KBM-7 (cell line): ENCODE results near the gene SEPSECS.
"Not testable (repeated sequence)": the region's sequence is repeated elsewhere in the genome, so short reads cannot be mapped to it uniquely, and the experiment has no call there.

Source experiments
- DNase-seq: peaks from one replicate; pipeline ENCODE4 v3.0.0-alpha.2; 2015
- in situ Hi-C: fragments of 300-500 bp; cut with MboI; formaldehyde crosslinking; loops from 2 replicates; pipeline ENCODE4 v1.14.3; 2020; ENCODE audit warnings: low sequenced_read_pairs, low pct_unique_long_range_greater_than_20kb, mixed read lengths

Gene SEPSECS

DNA sequence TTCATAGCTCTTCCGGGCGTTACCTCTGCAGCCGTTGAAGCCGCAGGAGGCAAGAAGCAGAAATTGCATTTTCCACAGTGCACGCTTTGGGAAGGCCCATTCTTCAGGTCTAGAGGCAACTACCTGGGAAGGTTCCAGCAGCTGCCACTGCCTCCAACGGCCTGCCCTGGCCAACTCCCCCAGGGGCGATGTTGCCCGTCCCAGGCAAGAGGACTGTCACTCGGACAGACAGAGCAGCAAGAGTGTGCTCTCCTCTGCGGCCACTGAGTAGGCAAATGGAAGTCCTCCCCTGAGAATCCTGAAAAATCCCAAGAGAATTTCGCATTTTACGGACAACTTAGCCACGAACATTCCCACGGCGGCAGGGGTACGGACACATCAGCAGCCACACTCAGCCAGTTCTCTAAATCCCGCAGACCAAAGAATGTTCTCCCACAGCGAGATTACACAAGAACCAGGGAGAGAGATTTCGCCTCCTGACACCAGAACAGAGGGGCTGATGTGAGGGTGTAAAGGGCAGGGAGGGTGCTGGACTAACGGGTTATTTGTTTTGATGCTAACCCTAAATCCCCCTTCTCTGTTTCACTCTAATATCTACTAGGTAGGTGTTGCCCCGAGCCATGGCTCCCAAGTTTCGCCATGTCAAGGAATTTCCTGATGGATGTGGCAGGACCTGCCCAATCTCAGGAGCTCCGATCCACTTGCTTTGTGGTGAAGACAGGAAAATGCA lies 63.8 kb downstream of the SEPSECS start:
- in situ Hi-C loops = no loop called here
- no peak for DNase-seq

DNA sequence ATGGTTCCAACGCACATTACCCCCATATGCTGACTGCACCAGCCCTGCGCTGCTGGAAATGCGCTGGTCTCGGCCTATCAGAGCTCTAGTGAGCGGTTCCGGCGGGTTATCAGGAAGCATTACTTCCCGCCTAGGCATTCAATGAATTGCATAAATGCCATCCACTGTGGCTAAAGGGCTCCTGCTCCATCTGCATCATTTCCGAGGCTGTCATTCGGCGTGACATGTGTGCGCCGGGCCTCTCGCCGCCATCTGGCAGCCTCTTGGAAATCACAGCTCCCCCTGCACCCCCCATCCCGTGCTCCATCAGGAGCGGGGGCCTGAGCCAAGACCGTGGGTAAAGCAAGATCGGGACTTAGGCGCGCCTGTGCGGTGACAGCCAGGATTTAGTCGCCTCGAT lies 64.4 kb downstream of the SEPSECS start:
- DNase-seq = no peak
- in situ Hi-C loops = no loop called here

GRCh38 chr4:25092139-25092538 lies 68.1 kb downstream of the SEPSECS start:
- in situ Hi-C loops = no loop called here
- no peak for DNase-seq

GRCh38 chr4:25090516-25090915 lies 69.7 kb downstream of the SEPSECS start:
- in situ Hi-C loops = no loop called here
- DNase-seq = no peak

DNA sequence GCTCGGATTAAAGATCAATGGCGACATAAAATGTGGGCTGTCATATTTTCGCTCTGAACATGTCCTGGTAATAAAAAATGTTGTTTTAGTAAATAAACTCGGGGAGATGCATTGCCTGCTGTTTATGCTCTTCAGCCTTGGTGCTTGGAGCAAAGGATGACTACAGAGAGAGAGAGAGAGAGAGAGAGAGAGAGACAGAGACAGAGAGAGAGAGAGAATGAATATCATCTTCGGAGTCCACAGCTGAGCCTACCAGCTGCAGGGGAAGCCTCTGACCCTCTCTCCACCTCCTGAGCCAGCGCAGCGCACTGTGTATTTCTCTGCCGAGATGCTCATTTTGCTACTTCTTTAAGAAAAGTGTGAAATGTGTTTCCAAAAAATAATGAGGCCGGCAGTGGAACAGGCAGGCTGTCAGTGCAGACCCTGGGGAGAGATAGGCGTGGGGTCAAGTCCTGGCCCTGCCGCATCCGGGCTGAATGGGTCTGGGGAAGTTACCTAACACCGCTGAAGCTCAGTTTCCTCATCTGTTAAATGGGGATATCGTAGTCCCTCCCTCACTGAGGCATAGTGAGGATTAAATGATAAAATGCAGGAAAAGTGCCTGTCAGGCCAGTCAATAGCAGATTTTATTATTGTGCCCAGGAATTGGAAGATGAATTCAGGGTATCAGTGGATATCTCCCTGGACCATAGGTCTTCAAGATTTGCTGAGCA lies 71.0 kb downstream of the SEPSECS start:
- in situ Hi-C loops = no loop called here
- DNase-seq = no peak

DNA sequence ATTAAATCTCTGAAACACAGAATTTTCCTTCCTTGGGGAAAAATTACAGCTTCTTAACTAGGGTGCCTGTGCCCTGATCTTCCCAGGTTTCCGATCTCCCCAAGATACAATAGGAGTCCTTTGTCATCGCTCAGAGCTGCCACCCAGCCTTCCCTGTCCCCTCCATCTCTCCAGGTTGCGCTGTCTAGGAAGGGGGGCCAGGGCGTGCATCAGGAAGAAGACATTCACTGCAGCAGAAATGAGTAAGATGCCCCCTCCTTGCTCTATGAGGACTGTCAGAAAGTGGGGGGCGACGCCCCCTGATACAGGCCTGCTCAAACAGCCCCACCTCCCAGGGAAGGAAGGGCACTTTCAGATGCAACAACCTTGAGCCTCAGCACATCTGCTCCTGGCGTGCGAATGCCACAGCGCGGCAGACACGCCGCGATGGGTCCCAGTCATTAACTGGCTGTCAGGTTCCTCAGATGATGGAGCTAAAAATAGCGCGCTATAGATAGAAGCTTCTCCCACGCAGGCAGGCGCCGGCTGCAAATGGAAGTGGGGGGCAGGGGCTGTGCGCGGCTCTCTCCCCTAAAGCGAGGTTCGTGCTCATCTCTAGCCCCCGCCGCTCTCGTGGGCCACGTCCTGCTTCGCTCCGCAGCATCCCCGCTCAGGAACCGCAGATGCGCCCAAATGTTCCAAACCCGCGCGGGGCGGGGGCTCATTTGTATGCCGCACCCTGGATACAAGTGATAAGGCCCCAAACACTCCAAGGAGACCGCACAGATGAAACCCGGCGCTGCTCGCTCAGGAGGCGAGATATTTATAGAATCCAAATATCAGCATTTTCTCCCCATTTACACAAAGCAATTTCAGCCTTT lies 71.9 kb downstream of the SEPSECS start:
- in situ Hi-C loops = no loop called here
- DNase-seq = peak; percentile 78

GRCh38 chr4:25085671-25086070 lies 74.6 kb downstream of the SEPSECS start:
- DNase-seq = peak; percentile 47
- in situ Hi-C loops = no loop called here

DNA sequence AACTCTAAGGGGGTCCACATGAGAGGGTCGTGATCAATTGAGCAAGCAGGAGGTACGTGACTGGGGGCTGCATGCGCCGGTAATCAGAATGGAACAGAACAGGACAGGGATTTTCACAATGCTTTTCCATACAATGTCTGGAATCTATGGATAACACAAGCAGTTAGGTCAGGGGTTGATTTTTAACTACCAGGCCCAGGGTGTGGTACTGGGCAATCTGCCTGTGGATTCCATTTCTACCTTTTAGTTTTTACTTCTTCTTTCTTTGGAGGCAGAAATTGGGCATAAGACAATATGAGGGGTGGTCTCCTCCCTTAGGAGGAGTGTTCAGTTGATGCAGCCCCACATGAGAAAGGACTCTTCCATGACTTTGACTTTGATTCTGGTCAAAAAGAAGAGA lies 76.8 kb downstream of the SEPSECS start:
- in situ Hi-C loops, DNase-seq: not testable (repeated sequence)

GRCh38 chr4:25081866-25082471 lies 78.3 kb downstream of the SEPSECS start:
- DNase-seq = no peak
- in situ Hi-C loops = no loop called here

- DNase-seq = no peak
- in situ Hi-C loops = no loop called here
Observed at GRCh38 chr4:25080571-25080970, 79.7 kb downstream of the SEPSECS start.

DNA sequence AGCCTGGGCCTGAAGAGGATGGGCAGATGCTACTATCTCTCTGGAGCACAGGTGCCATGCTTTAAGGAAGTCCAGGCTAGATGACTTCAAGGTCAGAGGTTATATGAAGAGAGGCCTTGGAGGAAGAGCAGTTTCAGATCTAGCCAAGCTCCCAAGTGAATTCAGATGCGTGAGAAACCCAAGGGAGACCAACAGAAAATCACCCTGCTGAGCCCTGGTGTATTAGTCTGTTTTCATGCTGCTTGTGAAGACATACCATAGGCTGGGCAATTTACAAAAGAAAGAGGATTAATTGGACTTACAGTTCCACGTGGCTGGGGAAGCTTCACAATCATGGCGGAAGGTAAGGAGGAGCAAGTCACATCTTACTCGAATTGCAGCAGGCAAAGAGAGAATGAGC lies 81.7 kb downstream of the SEPSECS start:
- no peak for DNase-seq
- in situ Hi-C loops = no loop called here

DNA sequence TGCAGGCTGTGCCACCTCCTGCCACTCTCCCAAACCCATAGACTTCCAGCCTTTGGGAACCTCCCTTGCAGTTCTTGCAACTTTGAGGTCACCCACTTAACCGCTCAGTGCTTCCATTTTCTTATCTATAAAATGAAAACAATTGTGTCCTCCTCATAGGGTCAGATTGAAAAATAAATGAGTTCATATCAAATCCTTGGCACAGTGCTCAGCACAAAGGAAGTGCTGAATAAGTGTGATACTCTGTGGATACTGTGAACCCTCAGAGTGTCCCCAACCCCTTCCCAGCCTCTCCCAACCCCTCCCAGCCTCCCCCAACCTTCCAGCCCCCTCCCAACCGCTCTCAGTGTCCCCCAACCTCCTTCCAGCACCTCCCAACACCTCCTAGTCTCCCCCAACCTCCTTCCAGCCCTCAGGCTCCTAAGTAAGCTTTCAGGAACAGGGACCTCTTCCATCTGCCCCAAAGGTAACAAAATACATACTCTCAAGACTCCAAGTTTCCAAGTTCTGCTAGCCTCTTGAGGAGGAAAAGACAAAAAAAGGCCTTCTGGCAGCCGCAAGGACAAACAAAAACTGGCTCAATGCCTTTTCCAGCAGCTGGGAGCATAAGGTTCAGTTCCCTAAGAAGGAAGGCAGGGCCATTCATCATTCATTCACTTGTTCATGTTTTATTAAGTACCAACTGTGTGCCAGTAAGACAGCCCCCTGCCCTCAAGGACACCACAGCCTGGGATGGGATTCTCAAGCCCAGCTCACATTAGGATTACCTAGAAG lies 83.4 kb downstream of the SEPSECS start:
- in situ Hi-C loops = no loop called here
- DNase-seq = no peak

DNA sequence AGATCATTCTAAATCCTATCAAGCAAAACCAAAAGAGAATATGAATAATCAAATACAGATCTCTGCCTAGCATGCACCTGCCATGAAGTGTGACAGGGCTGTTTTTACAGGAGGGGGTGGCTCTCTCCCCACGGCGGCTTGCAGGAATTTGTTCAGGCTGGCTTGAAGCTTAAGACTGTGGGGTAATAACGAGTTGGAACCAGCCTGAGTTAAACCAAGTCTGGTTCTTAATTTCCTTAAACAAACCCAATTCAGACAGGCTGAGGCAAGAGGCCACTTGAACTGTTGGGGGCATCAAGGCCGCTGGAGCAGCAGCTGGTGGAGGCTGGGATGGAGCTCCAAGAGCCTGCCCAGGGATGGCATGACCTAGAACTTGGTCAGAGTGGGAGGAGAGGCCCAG lies 84.4 kb downstream of the SEPSECS start:
- DNase-seq = no peak
- in situ Hi-C loops = no loop called here

- in situ Hi-C loops = no loop called here
- DNase-seq = no peak
Observed at GRCh38 chr4:25075129-25075528, 85.1 kb downstream of the SEPSECS start.

- in situ Hi-C loops = no loop called here
- no peak for DNase-seq
Observed at GRCh38 chr4:25070545-25070944, 89.7 kb downstream of the SEPSECS start.
